ENCODE data around the gene ZNHIT2.

Gene ZNHIT2

DNA sequence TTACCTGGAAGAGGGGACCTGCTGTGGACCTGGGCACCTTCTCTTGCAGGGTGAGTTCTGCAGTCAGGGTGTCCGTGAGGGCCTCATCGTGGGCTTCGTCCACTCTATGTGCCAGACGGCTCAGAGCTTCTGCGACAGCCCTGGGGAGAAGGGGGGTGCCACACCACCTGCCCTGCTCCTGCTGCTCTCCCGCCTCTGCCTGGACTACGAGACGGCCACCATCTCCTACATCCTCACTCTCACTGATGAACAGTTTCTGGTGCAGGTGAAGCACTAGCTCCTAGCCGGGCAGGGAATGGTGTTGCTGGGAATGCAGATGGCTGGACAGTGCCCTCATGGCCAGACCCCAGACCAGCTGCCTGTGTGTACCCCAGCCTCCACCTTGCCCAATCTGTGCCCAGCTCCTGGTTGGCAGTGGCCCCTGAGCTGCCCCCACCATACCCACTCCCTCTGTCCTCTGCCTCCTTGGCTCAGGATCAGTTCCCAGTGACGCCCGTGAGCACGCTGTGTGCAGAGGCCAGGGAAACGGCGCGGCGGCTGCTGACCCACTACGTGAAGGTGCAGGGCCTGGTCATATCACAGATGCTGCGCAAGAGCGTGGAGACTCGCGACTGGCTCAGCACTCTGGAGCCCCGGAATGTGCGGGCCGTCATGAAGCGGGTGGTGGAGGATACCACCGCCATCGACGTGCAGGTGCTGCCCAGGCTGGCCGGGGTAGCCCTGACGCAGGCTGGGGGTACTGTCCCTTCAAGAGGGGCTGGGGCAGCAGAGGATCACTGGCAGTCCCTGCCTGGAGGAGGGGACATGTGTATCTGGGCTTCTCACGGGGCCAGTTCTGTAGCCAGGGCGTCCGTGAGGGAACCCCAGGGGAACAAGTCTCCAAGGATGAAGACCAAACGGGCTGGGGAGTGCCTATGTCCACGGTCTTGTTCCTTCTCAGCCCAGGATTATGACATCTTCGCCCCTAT, 8.0 kb downstream of the ZNHIT2 start:
- H3K27ac ChIP-seq (ENCODE audit: poor library complexity, severe bottlenecking), result no peak overlapping the region
- peak; percentile 62 for DNase-seq (ENCODE audit: low spot score)
- ATAC-seq (ENCODE audit: low read depth), result no peak
- 0 out of 2 replicates have a peak, but pooled peaks cover 3% of the 10 kb centered on the region for H3K36me3 ChIP-seq (ENCODE audit: low read depth)
- no peaks in the 10 kb centered on the region for H3K27me3 ChIP-seq (ENCODE audit: insufficient read depth, poor library complexity, severe bottlenecking)
- no peaks in the 10 kb centered on the region for H3K9me3 ChIP-seq (ENCODE audit: severe bottlenecking)
- TF ChIP-seq, protein P1, sequence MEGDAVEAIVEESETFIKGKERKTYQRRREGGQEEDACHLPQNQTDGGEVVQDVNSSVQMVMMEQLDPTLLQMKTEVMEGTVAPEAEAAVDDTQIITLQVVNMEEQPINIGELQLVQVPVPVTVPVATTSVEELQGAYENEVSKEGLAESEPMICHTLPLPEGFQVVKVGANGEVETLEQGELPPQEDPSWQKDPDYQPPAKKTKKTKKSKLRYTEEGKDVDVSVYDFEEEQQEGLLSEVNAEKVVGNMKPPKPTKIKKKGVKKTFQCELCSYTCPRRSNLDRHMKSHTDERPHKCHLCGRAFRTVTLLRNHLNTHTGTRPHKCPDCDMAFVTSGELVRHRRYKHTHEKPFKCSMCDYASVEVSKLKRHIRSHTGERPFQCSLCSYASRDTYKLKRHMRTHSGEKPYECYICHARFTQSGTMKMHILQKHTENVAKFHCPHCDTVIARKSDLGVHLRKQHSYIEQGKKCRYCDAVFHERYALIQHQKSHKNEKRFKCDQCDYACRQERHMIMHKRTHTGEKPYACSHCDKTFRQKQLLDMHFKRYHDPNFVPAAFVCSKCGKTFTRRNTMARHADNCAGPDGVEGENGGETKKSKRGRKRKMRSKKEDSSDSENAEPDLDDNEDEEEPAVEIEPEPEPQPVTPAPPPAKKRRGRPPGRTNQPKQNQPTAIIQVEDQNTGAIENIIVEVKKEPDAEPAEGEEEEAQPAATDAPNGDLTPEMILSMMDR (IDR thresholded peaks at IDR 0.05; ENCODE audit: poor library complexity, severe bottlenecking), result no peak
- peaks cover 5% of the 10 kb centered on the region for H3K4me1 ChIP-seq (ENCODE audit: insufficient read depth, poor library complexity, severe bottlenecking)
- H3K4me3 ChIP-seq (ENCODE audit: severe bottlenecking), result no peak overlapping the region

DNA sequence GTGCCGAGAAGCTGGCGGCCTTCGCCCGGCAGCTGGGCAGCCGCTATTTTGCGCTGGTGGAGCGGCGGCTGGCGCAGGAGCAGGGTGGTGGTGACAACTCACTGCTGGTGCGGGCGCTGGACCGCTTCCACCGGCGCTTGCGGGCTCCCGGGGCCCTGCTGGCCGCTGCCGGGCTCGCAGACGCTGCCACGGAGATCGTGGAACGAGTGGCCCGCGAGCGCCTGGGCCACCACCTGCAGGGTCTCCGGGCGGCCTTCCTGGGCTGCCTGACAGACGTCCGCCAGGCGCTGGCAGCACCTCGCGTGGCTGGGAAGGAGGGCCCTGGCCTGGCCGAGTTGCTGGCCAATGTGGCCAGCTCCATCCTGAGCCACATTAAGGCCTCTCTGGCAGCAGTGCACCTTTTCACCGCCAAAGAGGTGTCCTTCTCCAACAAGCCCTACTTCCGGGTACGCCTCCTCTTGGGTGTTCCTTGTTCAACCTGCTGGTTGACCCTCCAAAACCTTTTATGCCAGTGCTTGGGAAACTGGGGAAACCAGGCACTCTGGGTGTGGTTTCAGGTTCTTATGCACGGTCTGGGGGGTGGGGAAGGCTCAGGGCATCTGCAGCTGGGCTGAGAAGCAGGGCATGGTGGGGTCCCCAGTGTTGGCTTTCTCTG, 8.9 kb downstream of the ZNHIT2 start:
- 0 out of 2 replicates have a peak, but pooled peaks cover 3% of the 10 kb centered on the region for H3K36me3 ChIP-seq (ENCODE audit: low read depth)
- peak; percentile 48 for DNase-seq (ENCODE audit: low spot score)
- H3K9me3 ChIP-seq (ENCODE audit: severe bottlenecking), result no peaks in the 10 kb centered on the region
- TF ChIP-seq, protein P1 (IDR thresholded peaks at IDR 0.05; ENCODE audit: poor library complexity, severe bottlenecking), result no peak
- H3K4me3 ChIP-seq (ENCODE audit: severe bottlenecking), result no peak overlapping the region
- H3K4me1 ChIP-seq (ENCODE audit: insufficient read depth, poor library complexity, severe bottlenecking), result peaks cover 5% of the 10 kb centered on the region
- no peak for ATAC-seq (ENCODE audit: low read depth)
- no peak overlapping the region for H3K27ac ChIP-seq (ENCODE audit: poor library complexity, severe bottlenecking)
- H3K27me3 ChIP-seq (ENCODE audit: insufficient read depth, poor library complexity, severe bottlenecking), result no peaks in the 10 kb centered on the region

DNA sequence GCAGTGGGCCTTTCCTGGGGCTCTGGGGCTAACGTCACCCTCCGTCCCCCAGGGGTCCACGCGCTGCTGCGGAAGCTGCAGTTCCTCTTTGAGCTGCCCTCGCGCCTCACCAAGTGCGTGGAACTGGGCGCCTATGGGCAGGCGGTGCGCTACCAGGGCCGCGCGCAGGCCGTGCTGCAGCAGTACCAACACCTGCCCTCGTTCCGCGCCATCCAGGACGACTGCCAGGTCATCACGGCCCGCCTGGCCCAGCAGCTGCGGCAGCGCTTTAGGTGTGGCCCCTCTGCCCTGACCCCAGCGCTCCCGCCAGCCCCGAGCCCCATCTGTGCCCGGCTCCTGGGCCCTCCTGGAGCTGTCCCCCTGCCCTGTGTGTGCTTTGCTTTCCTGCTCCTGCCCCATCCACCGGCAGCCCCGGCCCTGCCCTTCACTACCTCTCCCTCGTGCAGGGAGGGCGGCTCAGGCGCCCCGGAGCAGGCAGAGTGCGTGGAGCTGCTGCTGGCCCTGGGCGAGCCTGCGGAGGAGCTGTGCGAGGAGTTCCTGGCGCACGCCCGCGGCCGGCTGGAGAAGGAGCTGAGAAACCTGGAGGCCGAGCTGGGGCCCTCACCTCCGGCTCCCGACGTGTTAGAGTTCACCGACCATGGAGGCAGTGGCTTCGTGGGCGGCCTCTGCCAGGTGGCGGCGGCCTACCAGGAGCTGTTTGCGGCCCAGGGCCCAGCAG, 9.6 kb downstream of the ZNHIT2 start:
- DNase-seq (ENCODE audit: low spot score), result peak; percentile 59
- Histone ChIP-seq H3K27ac (ENCODE audit: poor library complexity, severe bottlenecking) (no peak overlapping the region), H3K27me3 (ENCODE audit: insufficient read depth, poor library complexity, severe bottlenecking) (no peaks in the 10 kb centered on the region), H3K36me3 (ENCODE audit: low read depth) (0 out of 2 replicates have a peak, but pooled peaks cover 3% of the 10 kb centered on the region), H3K4me1 (ENCODE audit: insufficient read depth, poor library complexity, severe bottlenecking) (no peaks in the 10 kb centered on the region), H3K9me3 (ENCODE audit: severe bottlenecking) (no peaks in the 10 kb centered on the region), H3K4me3 (ENCODE audit: severe bottlenecking) (no peak overlapping the region)
- no peak for ATAC-seq (ENCODE audit: low read depth)
- TF ChIP-seq, protein P1 (IDR thresholded peaks at IDR 0.05; ENCODE audit: poor library complexity, severe bottlenecking), result no peak

DNA sequence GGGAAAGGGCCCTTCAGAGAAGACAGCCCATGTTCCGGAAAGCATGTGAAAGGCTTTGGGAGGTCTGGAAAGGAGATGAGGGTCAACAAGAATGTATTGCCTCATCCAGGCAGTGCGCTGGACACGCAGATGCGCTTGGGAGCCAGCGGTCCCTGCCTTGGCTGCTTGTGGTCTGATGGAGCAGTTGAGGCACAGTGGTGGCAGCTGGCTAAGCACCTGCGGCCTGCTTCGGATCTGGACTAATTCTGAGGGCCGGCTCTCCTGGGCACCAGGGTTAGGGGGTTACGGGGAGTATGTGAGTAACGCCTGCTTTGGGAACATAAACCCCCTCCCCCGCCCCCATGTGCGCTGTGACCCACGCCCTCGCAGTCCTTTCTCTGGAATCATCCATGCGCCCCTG, 10.4 kb downstream of the ZNHIT2 start:
- H3K4me3 ChIP-seq (ENCODE audit: severe bottlenecking), result no peak overlapping the region
- no peaks in the 10 kb centered on the region for H3K4me1 ChIP-seq (ENCODE audit: insufficient read depth, poor library complexity, severe bottlenecking)
- TF ChIP-seq, protein P1 (IDR thresholded peaks at IDR 0.05; ENCODE audit: poor library complexity, severe bottlenecking), result no peak
- H3K9me3 ChIP-seq (ENCODE audit: severe bottlenecking), result no peaks in the 10 kb centered on the region
- DNase-seq (ENCODE audit: low spot score) (no peak), ATAC-seq (ENCODE audit: low read depth) (no peak)
- 0 out of 2 replicates have a peak, but pooled peaks cover 8% of the 10 kb centered on the region for H3K36me3 ChIP-seq (ENCODE audit: low read depth)
- no peaks in the 10 kb centered on the region for H3K27me3 ChIP-seq (ENCODE audit: insufficient read depth, poor library complexity, severe bottlenecking)
- no peak overlapping the region for H3K27ac ChIP-seq (ENCODE audit: poor library complexity, severe bottlenecking)
